Activated naive CD4-positive, alpha-beta T cell treated with anti-CD3 and anti-CD28 coated beads for 36 hours (primary cell): ENCODE data around the gene ALOX12B. TPM values are rescaled to one million over a fixed set of nuclear protein-coding genes. Genes with fewer than 3 reads are reported as not detected.

Experiments used
- CTCF ChIA-PET: fragments of 350-600 bp; sonication (Branson Sonifier 250); formaldehyde crosslinking; loops from one replicate; lab custom pipeline; 2021; ENCODE audit warnings: antibody characterized with exemption; lab: Charles Lee
- DNase-seq: peaks from one replicate; pipeline ENCODE4 v3.0.0-alpha.2; 2020
- H3K27ac Mint-ChIP-seq: one replicate; pipeline ENCODE4 v1.8.0; 2021; ENCODE audit warnings: mild to moderate bottlenecking, mixed read lengths
- H3K27me3 Mint-ChIP-seq: one replicate; pipeline ENCODE4 v1.8.0; 2021; ENCODE audit warnings: low read depth, mixed read lengths
- H3K36me3 Mint-ChIP-seq: one replicate; pipeline ENCODE4 v1.8.0; 2021; ENCODE audit warnings: low read depth, mixed read lengths
- H3K4me1 Mint-ChIP-seq: one replicate; pipeline ENCODE4 v1.8.0; 2021; ENCODE audit warnings: low read depth, mixed read lengths
- H3K4me3 Mint-ChIP-seq: one replicate; pipeline ENCODE4 v1.8.0; 2021; ENCODE audit warnings: mild to moderate bottlenecking, moderate library complexity, mixed read lengths
- H3K9me3 Mint-ChIP-seq: one replicate; pipeline ENCODE4 v1.8.0; 2021; ENCODE audit warnings: mixed read lengths
- intact Hi-C: fragments of 100-400 bp; cut with micrococcal nuclease; formaldehyde crosslinking; loops from one replicate; pipeline ENCODE4 v1.15.1; 2023
- total RNA-seq, 2 experiments: library from RNA; stranded (reverse); gene quantifications; one replicate each; pipeline ENCODE4 v1.2.3, GENCODE V29; 2021

The ALOX12B gene
- total RNA-seq, 2 experiments from 2014 or later = 2.0 to 2.1 TPM

DNA sequence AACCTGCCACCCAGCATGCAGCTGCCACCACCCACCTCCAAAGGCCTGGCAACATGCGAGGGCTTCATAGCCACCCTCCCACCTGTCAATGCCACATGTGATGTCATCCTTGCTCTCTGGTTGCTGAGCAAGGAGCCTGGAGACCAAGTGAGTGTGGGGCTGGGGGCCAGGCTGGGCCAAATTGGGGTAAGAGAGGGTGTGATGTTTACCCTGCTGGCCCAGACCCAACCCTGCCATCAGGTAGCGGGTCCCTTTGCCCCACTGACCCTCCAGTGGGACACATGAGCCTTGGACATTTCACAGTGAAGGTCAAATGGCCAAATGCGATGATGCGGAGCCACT is 39.8 kb downstream of the ALOX12B start:
- Mint-ChIP-seq H3K9me3 (no peaks in the 10 kb centered on the region), H3K4me3 (no peak overlapping the region), H3K27me3 (no peaks in the 10 kb centered on the region), H3K36me3 (no peaks in the 10 kb centered on the region), H3K4me1 (no peaks in the 10 kb centered on the region), H3K27ac (no peak overlapping the region)
- CTCF ChIA-PET = interaction anchor here (1.3 kb wide), 1 partner anchor 46 kb away, joined by 4 read pairs; no protein-coding TSS in a partner anchor
- no peak for DNase-seq
- intact Hi-C loops = no loop called here

DNA sequence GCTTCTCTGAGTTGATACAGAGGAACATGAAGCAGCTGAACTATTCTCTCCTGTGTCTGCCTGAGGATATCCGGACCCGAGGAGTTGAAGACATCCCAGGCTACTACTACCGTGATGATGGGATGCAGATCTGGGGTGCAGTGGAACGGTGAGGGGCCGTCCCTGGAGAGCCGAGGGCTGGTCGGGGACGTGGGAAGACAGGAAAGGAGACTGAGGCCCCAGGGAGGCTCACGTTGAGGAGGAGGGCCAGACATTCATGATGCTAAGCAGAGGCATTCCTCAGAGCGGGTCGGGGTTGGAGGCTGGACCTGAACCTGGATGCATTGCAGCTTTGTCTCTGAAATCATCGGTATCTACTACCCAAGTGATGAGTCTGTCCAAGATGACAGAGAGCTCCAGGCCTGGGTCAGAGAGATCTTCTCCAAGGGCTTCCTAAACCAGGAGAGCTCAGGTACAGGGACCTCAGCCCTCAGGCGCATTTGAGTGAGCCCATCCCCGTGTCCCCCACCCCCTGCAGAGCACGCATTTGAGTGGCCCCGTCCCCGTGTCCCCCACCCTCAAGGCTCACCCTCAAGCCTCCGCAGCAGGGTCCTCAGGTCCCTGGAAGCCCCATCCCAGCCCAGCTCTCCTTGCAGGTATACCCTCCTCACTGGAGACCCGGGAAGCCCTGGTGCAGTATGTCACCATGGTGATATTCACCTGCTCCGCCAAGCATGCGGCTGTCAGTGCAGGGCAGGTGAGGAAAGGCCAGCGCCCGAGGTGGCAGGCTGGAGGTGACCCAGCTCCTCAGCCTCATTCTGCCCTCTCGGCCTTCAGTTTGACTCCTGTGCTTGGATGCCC is 40.4 kb downstream of the ALOX12B start:
- no peak for DNase-seq
- H3K4me3 Mint-ChIP-seq = no peak overlapping the region
- H3K27me3 Mint-ChIP-seq = no peaks in the 10 kb centered on the region
- H3K9me3 Mint-ChIP-seq = no peaks in the 10 kb centered on the region
- no peak overlapping the region for H3K27ac Mint-ChIP-seq
- no peaks in the 10 kb centered on the region for H3K36me3 Mint-ChIP-seq
- CTCF ChIA-PET = interaction anchor here (1.3 kb wide), 2 partner anchors 10 to 46 kb away, joined by 4 read pairs; no protein-coding TSS in a partner anchor
- intact Hi-C loops = no loop called here
- H3K4me1 Mint-ChIP-seq = no peaks in the 10 kb centered on the region

DNA sequence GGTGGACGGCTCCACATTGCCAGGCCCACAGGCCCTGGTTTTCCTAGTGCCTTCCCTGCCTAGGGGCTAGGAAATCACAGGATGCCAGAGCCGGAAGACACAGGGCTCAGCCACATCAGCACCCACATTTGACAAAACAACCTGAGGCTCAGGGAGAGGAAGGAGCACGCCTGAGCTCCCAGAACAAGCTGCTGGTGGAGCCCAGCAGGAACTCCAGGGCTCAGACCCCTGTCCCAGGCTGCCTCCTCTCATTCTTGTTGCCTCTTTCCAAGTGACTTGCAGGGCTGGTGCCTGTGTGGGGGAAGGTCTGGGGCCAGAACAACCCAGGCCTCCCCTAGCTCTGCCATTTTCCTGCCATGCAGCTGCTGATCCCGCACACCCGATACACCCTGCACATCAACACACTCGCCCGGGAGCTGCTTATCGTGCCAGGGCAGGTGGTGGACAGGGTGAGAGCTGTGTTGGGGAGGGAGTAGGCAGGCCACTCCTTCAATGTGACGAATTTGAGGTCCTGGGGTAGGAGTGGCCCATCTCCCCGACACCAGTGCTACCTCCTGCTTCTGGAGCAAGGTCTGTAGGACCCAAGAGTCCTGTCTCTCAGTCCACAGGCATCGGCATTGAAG is 41.1 kb downstream of the ALOX12B start:
- Mint-ChIP-seq H3K9me3 (no peaks in the 10 kb centered on the region), H3K4me3 (no peak overlapping the region), H3K27me3 (no peaks in the 10 kb centered on the region), H3K36me3 (no peaks in the 10 kb centered on the region), H3K4me1 (no peaks in the 10 kb centered on the region), H3K27ac (no peak overlapping the region)
- DNase-seq = no peak
- CTCF ChIA-PET = interaction anchor here (1.3 kb wide), 1 partner anchor 11 kb away, joined by 4 read pairs; no protein-coding TSS in a partner anchor
- intact Hi-C loops = no loop called here

DNA sequence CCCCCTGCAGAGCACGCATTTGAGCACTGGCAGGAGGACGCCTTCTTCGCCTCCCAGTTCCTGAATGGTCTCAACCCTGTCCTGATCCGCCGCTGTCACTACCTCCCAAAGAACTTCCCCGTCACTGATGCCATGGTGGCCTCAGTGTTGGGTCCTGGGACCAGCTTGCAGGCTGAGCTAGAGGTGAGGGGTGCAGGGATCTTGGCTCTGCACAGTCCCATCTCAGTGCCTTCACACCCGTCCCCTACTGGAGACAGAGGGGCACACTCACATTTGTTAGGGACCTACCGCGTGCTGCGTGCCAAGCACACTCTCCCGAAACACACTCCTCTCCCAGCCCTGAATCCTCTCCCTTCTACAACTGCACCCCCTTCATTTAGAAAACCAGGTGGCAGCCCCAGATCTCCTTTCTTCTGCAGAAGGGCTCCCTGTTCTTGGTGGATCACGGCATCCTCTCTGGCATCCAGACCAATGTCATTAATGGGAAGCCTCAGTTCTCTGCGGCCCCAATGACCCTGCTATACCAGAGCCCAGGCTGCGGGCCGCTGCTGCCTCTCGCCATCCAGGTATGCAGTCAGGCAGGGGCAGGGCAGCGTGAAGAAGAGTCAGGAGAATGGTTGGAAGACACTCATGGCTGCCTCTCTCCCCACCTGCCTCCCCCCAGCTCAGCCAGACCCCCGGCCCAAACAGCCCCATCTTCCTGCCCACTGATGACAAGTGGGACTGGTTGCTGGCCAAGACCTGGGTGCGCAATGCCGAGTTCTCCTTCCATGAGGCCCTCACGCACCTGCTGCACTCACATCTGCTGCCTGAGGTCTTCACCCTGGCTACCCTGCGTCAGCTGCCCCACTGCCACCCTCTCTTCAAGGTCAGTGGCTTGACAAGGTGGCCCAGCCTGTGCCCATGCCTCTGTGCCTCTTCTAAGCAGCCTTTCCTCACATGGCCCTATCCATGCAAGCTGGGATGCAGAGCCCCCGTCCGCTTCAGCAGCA is 42.4 kb downstream of the ALOX12B start:
- no peak overlapping the region for H3K27ac Mint-ChIP-seq
- no peaks in the 10 kb centered on the region for H3K4me1 Mint-ChIP-seq
- no peak for DNase-seq
- H3K36me3 Mint-ChIP-seq = no peaks in the 10 kb centered on the region
- intact Hi-C loops = no loop called here
- H3K27me3 Mint-ChIP-seq = peaks cover 4% of the 10 kb centered on the region
- CTCF ChIA-PET = interaction anchor here (0.6 kb wide), 2 partner anchors 13 to 27 kb away, joined by 3 to 5 read pairs; no protein-coding TSS in a partner anchor
- H3K9me3 Mint-ChIP-seq = no peaks in the 10 kb centered on the region
- H3K4me3 Mint-ChIP-seq = no peak overlapping the region

DNA sequence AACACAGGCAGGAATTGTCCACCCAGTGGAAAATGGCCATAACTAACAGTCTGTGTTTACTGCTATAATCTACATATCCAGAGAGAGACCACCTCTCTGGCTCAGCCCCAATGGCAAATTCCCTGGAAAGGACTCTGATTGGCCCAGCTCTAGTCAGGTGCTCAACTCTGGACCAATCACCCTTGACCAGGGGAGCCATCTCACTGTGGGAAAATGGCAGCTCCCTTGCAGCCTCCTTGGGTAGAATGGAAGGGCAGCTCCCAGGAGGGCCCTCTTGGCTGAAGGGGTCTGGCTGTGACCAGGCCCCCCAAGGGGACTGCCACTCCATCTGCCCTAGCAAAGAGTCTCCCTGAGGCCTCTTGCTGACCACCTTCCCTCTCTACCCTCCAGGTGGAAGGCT is 45.5 kb downstream of the ALOX12B start:
- no peak overlapping the region for H3K27ac Mint-ChIP-seq
- no peaks in the 10 kb centered on the region for H3K9me3 Mint-ChIP-seq
- no peak for DNase-seq
- H3K27me3 Mint-ChIP-seq = peaks cover 22% of the 10 kb centered on the region
- CTCF ChIA-PET = interaction anchor here (0.6 to 3.4 kb wide), 22 partner anchors 10 to 298 kb away, joined by 3 to 37 read pairs (median 6); partner anchors contain the start of genes CNTROB, GUCY2D and TRAPPC1
- intact Hi-C loops = loop anchor here (1.0 to 2.0 kb wide), 4 partner anchors 26 to 185 kb away; partner anchors contain the start of gene NAA38
- peaks cover 3% of the 10 kb centered on the region for H3K4me1 Mint-ChIP-seq
- no peak overlapping the region for H3K4me3 Mint-ChIP-seq
- H3K36me3 Mint-ChIP-seq = no peaks in the 10 kb centered on the region

DNA sequence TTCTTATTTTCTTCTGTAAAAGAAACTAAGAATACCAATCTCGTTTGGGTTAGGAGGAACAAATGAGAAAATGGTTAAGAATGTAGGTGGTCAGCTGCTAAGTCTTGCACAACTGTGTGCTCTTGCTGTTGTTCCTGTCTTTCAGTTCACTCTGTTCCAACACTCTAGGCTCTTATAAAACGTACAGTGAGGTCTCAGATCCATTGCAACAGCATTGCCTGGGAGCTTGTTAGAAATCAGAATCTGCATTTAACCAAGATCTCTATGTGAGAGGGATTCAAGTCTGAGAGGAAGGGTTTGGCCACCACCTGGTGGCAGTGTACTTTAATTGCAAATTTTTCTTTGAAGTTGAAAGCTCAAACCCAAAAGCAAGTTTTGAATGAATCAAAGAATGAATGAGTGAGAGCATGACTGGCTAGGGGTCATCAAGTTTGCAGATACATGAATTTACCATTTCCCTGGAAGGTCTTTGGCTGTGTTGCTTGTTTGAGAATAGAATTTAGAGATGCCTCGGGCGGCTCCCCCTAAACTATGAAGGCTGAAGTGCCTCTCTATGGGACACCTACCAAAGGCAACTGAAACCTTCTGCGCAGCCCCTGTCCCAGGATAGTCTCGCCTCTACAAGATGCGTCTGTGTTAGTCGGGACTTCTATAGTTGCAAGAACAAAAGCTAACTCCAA is 46.1 kb downstream of the ALOX12B start:
- CTCF ChIA-PET = interaction anchor here (0.6 to 3.4 kb wide), 23 partner anchors 10 to 298 kb away, joined by 3 to 37 read pairs (median 5); partner anchors contain the start of genes CNTROB, GUCY2D and TRAPPC1
- Mint-ChIP-seq H3K9me3 (no peaks in the 10 kb centered on the region), H3K27me3 (peaks cover 22% of the 10 kb centered on the region), H3K27ac (no peak overlapping the region), H3K36me3 (no peaks in the 10 kb centered on the region), H3K4me1 (peaks cover 3% of the 10 kb centered on the region), H3K4me3 (no peak overlapping the region)
- DNase-seq = peak; percentile 62
- intact Hi-C loops = loop anchor here (1.0 to 2.0 kb wide), 4 partner anchors 25 to 185 kb away; partner anchors contain the start of gene NAA38

DNA sequence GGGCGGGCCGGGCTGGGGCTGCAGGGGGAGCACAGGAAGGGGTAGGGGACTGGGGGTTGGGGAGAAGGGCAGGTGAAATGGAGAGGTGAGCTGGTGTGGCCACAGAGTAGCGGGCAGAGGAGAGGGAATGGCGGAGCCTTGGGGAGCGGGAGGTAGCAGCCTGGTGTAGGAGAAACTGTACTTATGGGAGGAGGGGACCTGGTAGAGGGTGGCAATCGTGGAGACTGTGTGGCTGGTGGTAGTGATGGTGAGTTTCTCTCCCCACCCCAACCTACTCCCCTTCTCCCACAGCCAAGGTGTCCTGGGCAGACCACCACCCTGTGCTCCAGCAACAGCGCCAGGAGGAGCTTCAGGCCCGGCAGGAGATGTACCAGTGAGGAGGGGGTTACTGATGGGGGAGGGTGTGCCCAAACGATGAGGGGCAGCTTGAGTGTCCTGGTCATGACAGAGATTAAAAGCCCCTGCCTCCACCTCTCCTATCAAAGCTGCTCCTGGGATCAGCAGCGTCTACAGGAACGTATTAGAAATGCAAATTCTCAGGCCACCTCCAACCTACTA is 47.8 kb downstream of the ALOX12B start:
- Mint-ChIP-seq H3K36me3 (no peaks in the 10 kb centered on the region), H3K27ac (no peak overlapping the region), H3K4me1 (peaks cover 3% of the 10 kb centered on the region), H3K9me3 (no peaks in the 10 kb centered on the region), H3K27me3 (peaks cover 22% of the 10 kb centered on the region), H3K4me3 (no peak overlapping the region)
- intact Hi-C loops = loop anchor here (2.0 kb wide), 1 partner anchor 183 kb away; the partner anchor contains the start of gene NAA38
- CTCF ChIA-PET = interaction anchor here (0.7 to 1.4 kb wide), 4 partner anchors 29 to 179 kb away, joined by 3 read pairs; no protein-coding TSS in a partner anchor
- DNase-seq = no peak

DNA sequence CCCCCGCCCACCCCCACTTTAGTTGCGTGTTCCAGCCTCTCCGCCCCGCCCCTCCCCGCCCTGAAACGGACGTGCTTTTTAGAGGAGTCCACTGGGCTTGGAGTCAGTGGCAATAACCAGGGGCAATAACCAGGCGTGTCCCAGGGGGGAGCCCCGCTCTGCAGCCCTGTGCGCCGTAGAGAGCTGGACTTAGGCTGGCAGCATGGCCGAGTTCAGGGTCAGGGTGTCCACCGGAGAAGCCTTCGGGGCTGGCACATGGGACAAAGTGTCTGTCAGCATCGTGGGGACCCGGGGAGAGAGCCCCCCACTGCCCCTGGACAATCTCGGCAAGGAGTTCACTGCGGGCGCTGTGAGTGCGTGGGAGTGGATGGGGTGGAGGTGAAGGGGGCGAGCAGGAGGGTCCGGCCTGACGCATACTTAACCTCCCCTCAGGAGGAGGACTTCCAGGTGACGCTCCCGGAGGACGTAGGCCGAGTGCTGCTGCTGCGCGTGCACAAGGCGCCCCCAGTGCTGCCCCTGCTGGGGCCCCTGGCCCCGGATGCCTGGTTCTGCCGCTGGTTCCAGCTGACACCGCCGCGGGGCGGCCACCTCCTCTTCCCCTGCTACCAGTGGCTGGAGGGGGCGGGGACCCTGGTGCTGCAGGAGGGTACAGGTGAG is 48.4 kb downstream of the ALOX12B start, which contains the start of gene ALOX15B:
Gene ALOX15B, plus strand, starts transcription at position 106 of the 657 bp plus-strand sequence. Its CDS starts 97 bp downstream, at position 203.
- no peaks in the 10 kb centered on the region for H3K36me3 Mint-ChIP-seq
- peaks cover 3% of the 10 kb centered on the region for H3K4me1 Mint-ChIP-seq
- no peaks in the 10 kb centered on the region for H3K9me3 Mint-ChIP-seq
- CTCF ChIA-PET = interaction anchor here (0.7 to 1.1 kb wide), 2 partner anchors 71 to 179 kb away, joined by 3 read pairs; no protein-coding TSS in a partner anchor
- no peak within 1 kb of the TSS for H3K27ac Mint-ChIP-seq
- no peak within 1 kb of the TSS for H3K4me3 Mint-ChIP-seq
- intact Hi-C loops = no loop called here
- DNase-seq = no peak
- H3K27me3 Mint-ChIP-seq = peaks cover 22% of the 10 kb centered on the region

DNA sequence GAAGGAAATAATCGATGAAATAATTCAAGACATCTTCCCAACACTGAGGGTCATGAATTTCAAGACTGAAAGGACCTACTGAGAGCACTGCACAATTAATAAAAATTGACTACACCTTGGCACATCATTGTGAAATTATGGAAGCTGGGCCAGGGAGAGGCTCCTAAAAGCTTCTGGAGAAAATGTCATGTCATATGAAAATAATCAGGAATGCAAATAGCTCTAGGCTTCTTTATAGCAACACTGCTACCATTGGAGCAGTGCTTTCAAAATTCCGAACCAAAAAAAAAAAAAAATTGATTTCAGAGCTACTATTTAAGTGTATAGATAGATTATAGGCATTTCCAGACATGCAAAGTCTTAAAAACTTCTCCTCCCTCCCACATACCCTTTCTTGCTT is 55.1 kb downstream of the ALOX12B start:
- peaks cover 16% of the 10 kb centered on the region for H3K27me3 Mint-ChIP-seq
- H3K9me3 Mint-ChIP-seq = no peaks in the 10 kb centered on the region
- no peak overlapping the region for H3K27ac Mint-ChIP-seq
- CTCF ChIA-PET = interaction anchor here (0.6 to 1.7 kb wide), 3 partner anchors 9 to 220 kb away, joined by 3 to 8 read pairs (median 3); no protein-coding TSS in a partner anchor
- intact Hi-C loops = no loop called here
- no peaks in the 10 kb centered on the region for H3K36me3 Mint-ChIP-seq
- H3K4me1 Mint-ChIP-seq = no peaks in the 10 kb centered on the region
- H3K4me3 Mint-ChIP-seq = no peak overlapping the region
- no peak for DNase-seq

DNA sequence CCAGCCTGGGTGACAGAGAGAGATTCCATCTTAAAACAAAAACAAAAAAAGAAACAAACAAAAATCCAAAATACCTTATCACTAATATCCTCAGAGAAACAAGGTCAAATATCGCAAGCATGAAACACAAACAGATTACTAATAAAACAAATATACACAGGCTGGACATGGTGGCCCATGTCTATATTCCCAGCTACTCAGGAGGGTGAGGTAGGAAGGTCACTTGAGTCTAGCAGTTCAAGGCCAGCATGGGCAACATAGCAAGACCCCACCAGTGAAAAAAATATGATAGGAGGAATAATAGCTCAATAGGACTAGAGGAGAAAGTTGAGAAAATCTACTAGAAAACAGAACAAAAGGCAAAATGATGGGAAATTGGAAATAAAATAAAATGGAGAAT is 55.6 kb downstream of the ALOX12B start:
- Mint-ChIP-seq H3K27me3 (peaks cover 17% of the 10 kb centered on the region), H3K9me3 (no peaks in the 10 kb centered on the region), H3K4me3 (no peak overlapping the region), H3K27ac (no peak overlapping the region), H3K36me3 (no peaks in the 10 kb centered on the region), H3K4me1 (no peaks in the 10 kb centered on the region)
- intact Hi-C loops = no loop called here
- DNase-seq = no peak
- CTCF ChIA-PET = interaction anchor here (0.6 to 2.1 kb wide), 4 partner anchors 9 to 220 kb away, joined by 3 to 8 read pairs (median 5); no protein-coding TSS in a partner anchor
